ENCODE results near the gene SPPL2A. TPM values are rescaled to one million over a fixed set of nuclear protein-coding genes. Genes with fewer than 3 reads are reported as not detected.

Gene SPPL2A
- total and polyA plus RNA-seq, 2 of the 13 experiments (the other 11 are each of a cell fraction or from before 2014, with no cell fraction given), result 80.5 to 105 TPM

DNA sequence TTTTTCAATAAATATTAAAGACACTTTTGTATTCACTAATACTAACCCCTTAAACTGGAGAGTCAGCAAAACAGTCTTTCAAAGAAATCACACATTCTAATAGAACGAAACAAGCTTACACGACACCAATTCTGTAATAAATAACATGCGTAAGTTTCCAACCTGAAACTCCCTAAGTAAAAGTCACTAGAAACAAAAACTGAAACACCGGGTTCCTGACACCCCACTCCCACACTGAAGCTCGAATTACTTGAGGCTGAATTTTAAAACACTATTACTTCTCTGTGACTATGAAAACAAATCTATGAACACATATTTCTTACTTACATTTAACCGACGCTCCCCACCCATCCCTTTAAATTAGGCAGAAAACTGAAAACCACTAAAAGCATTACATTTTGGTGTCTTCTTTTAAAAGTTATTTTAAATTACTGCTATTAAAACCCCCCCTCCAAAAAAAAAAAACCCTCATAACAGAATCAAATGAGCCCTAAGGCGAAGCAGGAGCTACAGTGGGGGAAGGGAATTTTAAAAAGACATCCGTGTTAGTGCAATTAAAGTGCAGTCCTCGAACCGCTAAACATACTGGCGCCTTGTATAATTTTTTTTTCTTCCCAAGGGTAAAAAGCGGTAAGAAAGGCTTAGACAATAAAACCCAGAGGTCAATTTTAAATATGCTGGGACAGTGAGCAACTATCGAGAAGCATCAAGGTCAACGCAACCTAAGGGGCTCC is 878 bp downstream of the SPPL2A start (continued):
- TF ChIP-seq NR1H2 (CRISPR knock-in tag; IDR thresholded peaks at IDR 0.05; ENCODE audit: borderline replicate concordance, low read depth), result no peak
- TF ChIP-seq FOXK2 (IDR thresholded peaks at IDR 0.05), result no peak
- TF ChIP-seq JUN (CRISPR knock-in tag; IDR thresholded peaks at IDR 0.05), result no peak

DNA sequence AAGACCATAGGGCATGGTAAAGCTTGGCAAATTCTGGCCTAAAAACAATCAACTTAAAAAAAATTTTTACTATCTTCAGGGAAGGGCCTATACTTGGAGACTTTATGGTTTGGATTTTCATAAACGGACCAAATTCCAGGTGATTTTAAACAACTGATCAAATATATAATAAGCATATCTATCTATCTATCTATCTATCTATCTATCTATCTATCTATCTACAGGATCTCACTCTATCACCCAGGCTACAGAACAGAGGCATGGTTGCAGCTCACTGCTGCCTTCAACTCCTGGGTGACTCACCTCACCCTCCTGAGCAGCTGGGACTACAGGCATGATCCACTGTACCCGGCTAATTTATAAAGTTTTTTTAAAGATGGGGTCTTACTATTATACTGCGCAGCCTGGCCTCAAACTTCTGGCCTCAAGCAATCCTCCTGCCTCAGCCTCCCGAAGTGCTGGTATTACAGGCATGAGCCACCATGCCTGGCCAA is 6.7 kb downstream of the SPPL2A start:
- Histone ChIP-seq H3K9me3 (ENCODE audit: low read length) (no peaks in the 10 kb centered on the region), H4K20me1 (ENCODE audit: insufficient read depth, low read length) (peaks cover 3% of the 10 kb centered on the region; the same call in 1 of the 2 replicates), H3K27me3 (ENCODE audit: control insufficient read depth in 1 of 2, insufficient read depth in 2 of 2, low read length in 2 of 2) (no peaks in the 10 kb centered on the region), H3K27ac (ENCODE audit: extremely low read length, insufficient read depth, low read length) (no peak overlapping the region), H3K9ac (ENCODE audit: insufficient read depth, low read depth, low read length) (no peak overlapping the region), H3K4me3 (replicated peaks in 1 of 3; ENCODE audit: insufficient read depth in 1 of 3, low read depth in 2 of 3, low read length in 3 of 3) (no peak overlapping the region), H3K36me3 (replicated peaks in 1 of 2; ENCODE audit: control insufficient read depth in 1 of 2, insufficient read depth in 2 of 2, low read length in 2 of 2) (peaks cover 0 to 4% of the 10 kb centered on the region in 2 experiments; a peak in 1 of 5 replicates), H3K4me1 (ENCODE audit: insufficient read depth, low read length) (peaks cover 13% of the 10 kb centered on the region), H3K4me2 (ENCODE audit: low read depth, low read length) (no peak overlapping the region), H2AFZ (ENCODE audit: low read length) (no peak overlapping the region), H3K79me2 (ENCODE audit: insufficient read depth, low read length) (peaks cover 45% of the 10 kb centered on the region)
- CTCF ChIA-PET (ENCODE audit: low intra/inter-chr PET ratio, low total read pairs), result no interaction called here
- intact Hi-C loops (cut with micrococcal nuclease; ENCODE audit: unreplicated experiment) (no loop called here), in situ Hi-C loops (cut with HindIII; ENCODE audit: extremely low pct_ligation_motif_present, low pct_unique_long_range_greater_than_20kb) (no loop called here)
- DNase-seq (ENCODE audit: low spot score) (no peak), FAIRE-seq (no peak), ATAC-seq (no peak)
- TF ChIP-seq, protein P1, sequence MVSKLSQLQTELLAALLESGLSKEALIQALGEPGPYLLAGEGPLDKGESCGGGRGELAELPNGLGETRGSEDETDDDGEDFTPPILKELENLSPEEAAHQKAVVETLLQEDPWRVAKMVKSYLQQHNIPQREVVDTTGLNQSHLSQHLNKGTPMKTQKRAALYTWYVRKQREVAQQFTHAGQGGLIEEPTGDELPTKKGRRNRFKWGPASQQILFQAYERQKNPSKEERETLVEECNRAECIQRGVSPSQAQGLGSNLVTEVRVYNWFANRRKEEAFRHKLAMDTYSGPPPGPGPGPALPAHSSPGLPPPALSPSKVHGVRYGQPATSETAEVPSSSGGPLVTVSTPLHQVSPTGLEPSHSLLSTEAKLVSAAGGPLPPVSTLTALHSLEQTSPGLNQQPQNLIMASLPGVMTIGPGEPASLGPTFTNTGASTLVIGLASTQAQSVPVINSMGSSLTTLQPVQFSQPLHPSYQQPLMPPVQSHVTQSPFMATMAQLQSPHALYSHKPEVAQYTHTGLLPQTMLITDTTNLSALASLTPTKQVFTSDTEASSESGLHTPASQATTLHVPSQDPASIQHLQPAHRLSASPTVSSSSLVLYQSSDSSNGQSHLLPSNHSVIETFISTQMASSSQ (IDR thresholded peaks at IDR 0.05; ENCODE audit: low read depth), result no peak
- TF ChIP-seq, protein P1 (CRISPR knock-in tag; IDR thresholded peaks at IDR 0.05; ENCODE audit: borderline replicate concordance), result no peak
- TF ChIP-seq ZBTB38 (CRISPR knock-in tag; IDR thresholded peaks at IDR 0.05) (no peak), KLF11 (CRISPR knock-in tag; IDR thresholded peaks at IDR 0.05) (no peak), MED1 (CRISPR knock-in tag; IDR thresholded peaks at IDR 0.05) (no peak), SALL2 (CRISPR knock-in tag; IDR thresholded peaks at IDR 0.05) (no peak), NCOA5 (CRISPR knock-in tag; IDR thresholded peaks at IDR 0.05) (no peak), HOXA3 (CRISPR knock-in tag; IDR thresholded peaks at IDR 0.05) (no peak), TSC22D2 (CRISPR knock-in tag; IDR thresholded peaks at IDR 0.05; ENCODE audit: borderline replicate concordance) (no peak)
- TF ChIP-seq, protein P2, sequence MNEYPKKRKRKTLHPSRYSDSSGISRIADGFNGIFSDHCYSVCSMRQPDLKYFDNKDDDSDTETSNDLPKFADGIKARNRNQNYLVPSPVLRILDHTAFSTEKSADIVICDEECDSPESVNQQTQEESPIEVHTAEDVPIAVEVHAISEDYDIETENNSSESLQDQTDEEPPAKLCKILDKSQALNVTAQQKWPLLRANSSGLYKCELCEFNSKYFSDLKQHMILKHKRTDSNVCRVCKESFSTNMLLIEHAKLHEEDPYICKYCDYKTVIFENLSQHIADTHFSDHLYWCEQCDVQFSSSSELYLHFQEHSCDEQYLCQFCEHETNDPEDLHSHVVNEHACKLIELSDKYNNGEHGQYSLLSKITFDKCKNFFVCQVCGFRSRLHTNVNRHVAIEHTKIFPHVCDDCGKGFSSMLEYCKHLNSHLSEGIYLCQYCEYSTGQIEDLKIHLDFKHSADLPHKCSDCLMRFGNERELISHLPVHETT (CRISPR knock-in tag; conservative IDR thresholded peaks at IDR 0.05), result no peak
- BruUV-seq (replicated peaks), result no TSS peak
- WGBS (ENCODE audit: low lambda C conversion rate), result 81% methylated on average over 4 of the region's 4 CpGs
- POLR2A ChIA-PET, result interaction anchor here (0.6 kb wide), 1 partner anchor 60 kb away, joined by 3 read pairs; no protein-coding TSS in a partner anchor

Data from HepG2 (cell line).